ENCODE measurements around the gene CEACAM8. TPM values are rescaled to one million over a fixed set of nuclear protein-coding genes. Genes with fewer than 3 reads are reported as not detected.
"Not testable (repeated sequence)": the region's sequence is repeated elsewhere in the genome, so short reads cannot be mapped to it uniquely, and the experiment has no call there.

Gene CEACAM8
- total RNA-seq, result not detected in 2 replicates

GRCh38 chr19:42594617-42595489 lies at the start of gene CEACAM8:
TSS of gene CEACAM8 (minus strand) at chr19:42594924. CDS start at chr19:42594828, 96 bp downstream.
- TF ChIP-seq CTCF (IDR thresholded peaks at IDR 0.05; ENCODE audit: insufficient read depth, low read length, poor library complexity, severe bottlenecking), result no peak
- no peak within 1 kb of the TSS for H3K4me3 ChIP-seq (ENCODE audit: low read depth, low read length)
- H3K27me3 ChIP-seq (ENCODE audit: control insufficient read depth, insufficient read depth, low read length), result no peaks in the 10 kb centered on the region
- DNase-seq (ENCODE audit: low read depth), result no peak
- H3K36me3 ChIP-seq (ENCODE audit: control insufficient read depth, insufficient read depth, low read length), result no peaks in the 10 kb centered on the region

GRCh38 chr19:42639324-42640092 lies 44.8 kb upstream of the CEACAM8 start:
- DNase-seq (ENCODE audit: low read depth); H3K4me3 ChIP-seq (ENCODE audit: low read depth, low read length); H3K27me3 ChIP-seq (ENCODE audit: control insufficient read depth, insufficient read depth, low read length); H3K36me3 ChIP-seq (ENCODE audit: control insufficient read depth, insufficient read depth, low read length): not testable (repeated sequence)

GRCh38 chr19:42635233-42635539 lies 40.5 kb upstream of the CEACAM8 start:
- no peak for TF ChIP-seq CTCF (IDR thresholded peaks at IDR 0.05; ENCODE audit: insufficient read depth, low read length, poor library complexity, severe bottlenecking)
- Histone ChIP-seq H3K36me3 (ENCODE audit: control insufficient read depth, insufficient read depth, low read length) (no peaks in the 10 kb centered on the region), H3K4me3 (ENCODE audit: low read depth, low read length) (no peak overlapping the region), H3K27me3 (ENCODE audit: control insufficient read depth, insufficient read depth, low read length) (no peaks in the 10 kb centered on the region)
- DNase-seq (ENCODE audit: low read depth), result no peak

- no peak overlapping the region for H3K4me3 ChIP-seq (ENCODE audit: low read depth, low read length)
- no peaks in the 10 kb centered on the region for H3K36me3 ChIP-seq (ENCODE audit: control insufficient read depth, insufficient read depth, low read length)
- peak; percentile 66 for TF ChIP-seq CTCF (IDR thresholded peaks at IDR 0.05; ENCODE audit: insufficient read depth, low read length, poor library complexity, severe bottlenecking)
- DNase-seq (ENCODE audit: low read depth), result no peak
- no peaks in the 10 kb centered on the region for H3K27me3 ChIP-seq (ENCODE audit: control insufficient read depth, insufficient read depth, low read length)
These were observed 39.9 kb upstream of the CEACAM8 start for GRCh38 chr19:42634409-42635232.

DNA sequence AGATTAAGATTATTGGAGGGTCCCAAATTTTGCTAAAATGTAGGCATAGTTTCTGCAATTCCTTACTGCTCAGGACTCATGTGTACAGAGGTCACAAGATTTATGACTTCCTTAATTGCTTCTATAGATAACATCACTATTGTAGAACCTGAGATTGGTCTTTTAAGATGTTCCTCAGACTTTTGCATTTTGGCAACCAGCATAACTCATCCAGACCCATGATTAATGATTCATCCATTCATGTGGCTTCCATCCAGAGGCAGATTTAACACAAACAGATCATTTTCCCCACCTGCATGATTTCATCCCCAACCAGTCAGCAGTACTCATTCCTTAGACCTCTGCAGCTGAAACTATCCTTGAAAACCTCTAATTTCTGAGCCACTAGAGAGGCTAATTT lies 34.5 kb upstream of the CEACAM8 start:
- H3K27me3 ChIP-seq (ENCODE audit: control insufficient read depth, insufficient read depth, low read length), result no peaks in the 10 kb centered on the region
- TF ChIP-seq CTCF (IDR thresholded peaks at IDR 0.05; ENCODE audit: insufficient read depth, low read length, poor library complexity, severe bottlenecking), result no peak
- no peak overlapping the region for H3K4me3 ChIP-seq (ENCODE audit: low read depth, low read length)
- no peak for DNase-seq (ENCODE audit: low read depth)
- H3K36me3 ChIP-seq (ENCODE audit: control insufficient read depth, insufficient read depth, low read length), result no peaks in the 10 kb centered on the region

All from kidney epithelial cell (primary cell).